ENCODE data around the gene ST8SIA5.

Gene ST8SIA5

DNA sequence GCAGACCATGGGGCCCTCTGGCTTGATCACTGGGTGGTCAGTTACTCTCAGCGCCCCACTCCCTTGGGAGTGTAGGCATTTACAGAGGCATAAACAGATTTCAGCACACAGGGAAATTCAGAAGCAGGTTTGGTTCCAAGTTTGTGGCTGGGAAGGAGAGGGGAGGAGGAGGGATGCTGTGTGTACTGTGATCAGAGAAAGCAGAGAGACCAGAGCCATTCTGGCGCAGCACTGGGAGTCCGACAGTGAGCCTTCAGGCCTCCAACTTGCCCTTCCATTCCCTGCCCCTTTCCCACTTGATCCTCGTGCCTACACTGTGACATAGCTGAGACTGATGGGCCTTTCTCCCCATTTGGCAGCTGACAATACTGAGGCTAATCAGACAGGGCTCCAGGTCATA, 52.0 kb downstream of the ST8SIA5 start:
- no peak for DNase-seq

DNA sequence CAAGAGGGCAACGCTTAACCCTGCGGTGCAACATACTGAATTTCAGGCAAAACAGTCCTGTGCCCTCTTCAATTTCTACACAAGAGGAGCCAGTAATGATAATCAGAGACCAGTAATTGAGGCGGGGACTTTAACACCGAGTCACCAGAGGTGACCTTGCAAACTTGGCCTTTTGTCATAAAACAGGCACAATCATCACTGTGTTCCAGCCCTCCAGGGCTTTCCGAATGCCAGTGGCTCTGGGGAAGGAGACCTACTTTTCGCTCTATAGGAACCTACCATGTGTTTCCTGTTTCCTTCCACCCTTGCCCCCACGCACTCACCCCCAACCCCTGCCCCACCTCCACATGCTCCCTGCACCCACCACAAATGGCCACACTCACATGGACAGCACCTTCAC, 52.7 kb downstream of the ST8SIA5 start:
- DNase-seq: no peak

DNA sequence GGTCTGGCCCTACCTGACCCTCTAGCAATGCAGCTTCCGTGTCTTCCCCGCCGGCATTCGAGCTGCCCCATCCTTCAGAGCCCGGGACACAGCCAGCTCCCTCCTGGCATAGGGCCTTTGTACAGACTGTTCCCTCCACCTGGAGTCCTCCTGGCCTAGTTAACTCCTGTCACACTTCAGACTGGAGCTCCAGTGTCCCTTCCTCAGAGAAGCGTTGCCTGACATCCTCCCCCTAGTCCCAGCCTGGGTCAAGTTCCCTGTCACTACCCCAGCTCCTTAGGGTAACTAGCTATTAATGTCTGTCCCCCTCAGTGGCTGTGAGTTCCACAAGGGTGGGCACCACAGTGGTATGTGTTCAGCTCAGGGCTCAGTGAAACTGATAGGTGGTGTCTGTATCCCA, 54.4 kb downstream of the ST8SIA5 start:
- no peak for DNase-seq

DNA sequence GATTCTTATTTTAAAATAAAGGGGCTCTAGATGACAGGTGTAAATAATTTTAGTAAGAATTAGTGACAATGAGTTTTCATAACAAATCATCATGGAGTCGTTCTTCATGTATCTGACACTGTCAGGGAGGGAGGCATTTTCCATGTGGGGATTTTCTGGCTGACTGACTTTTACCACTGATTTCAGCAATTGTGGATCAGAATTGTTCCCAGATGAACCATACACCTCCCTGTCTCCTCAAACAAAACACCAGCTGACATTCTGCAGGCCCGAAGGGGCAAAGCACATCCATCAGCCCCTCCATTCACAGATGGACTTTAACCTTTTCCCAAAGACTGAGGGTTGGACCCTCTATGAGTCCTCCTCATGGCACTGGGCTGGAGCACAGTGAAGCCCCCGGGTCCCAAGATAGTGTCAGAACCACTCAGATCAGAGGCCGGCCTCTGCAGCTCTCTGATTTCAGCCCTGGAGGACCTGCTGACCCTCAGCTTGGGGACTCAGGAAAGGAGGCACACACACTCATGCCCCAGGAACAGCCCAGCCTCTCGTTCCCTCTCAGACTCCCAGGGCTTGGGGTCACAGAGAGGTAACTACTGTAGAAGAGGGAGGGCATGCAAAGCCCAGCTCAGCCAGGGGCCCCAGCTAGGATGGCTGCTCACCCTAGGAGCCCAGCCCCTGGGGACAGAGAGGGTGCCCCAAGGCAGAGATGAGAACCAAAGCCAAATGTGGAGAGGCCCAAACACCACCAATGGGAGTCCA, 56.6 kb downstream of the ST8SIA5 start:
- no peak for DNase-seq

DNA sequence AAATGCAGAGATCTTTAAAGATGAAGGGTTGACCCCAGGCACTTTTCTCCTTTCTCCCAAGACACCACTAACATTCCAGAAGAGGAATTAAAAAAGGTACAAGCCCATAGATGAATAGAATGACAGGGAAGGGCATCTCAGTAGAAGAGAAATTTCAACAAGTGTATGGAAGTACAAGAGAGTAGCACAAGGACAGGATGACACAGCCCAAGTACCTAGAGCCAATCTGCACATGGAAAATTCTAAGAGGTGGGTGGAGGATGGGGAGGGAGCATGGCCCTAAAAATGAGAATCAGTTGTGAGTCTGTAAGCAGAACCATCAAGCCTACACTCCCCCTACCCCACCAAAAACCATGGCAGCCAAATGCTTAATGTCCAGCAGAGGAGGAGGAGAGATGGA, 60.2 kb downstream of the ST8SIA5 start:
- no peak for DNase-seq

DNA sequence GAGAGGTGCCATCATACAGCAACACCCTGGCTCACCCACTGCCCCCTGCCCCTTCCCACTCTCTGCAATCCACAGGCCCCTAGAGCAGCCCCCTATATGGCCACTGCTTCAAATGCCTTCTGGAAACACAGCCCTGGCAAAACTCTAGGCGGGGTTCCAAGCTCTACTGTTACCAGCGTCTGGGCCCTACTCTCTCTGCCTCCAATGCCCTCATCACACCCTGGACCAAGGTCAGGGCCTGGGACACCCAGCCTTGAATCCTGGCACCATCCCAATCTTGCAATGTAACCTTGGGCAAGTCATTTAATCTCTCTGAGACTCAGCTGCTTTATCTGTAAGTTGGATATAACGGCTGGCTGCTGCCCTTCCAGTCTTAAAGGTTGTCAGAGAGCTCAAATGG, 60.6 kb downstream of the ST8SIA5 start:
- DNase-seq: no peak

DNA sequence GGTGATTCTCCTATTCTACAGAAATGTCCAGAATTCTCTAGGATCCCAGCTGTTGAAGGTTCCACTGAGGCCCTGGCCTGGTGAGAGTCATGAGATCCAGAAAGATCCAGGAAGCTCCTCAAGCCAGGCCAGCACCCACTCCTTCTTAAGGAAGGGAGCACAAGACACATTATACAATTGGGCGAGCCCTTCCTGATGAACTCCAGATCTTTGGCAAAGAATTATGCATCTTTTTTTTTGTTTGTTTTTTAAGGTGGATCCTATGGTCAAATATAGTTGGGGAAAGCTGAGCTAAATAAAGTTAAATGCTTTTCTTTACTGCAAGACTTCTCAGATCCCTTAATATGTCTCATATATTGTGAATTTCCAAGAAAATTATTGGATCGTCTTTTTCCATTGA, 62.9 kb downstream of the ST8SIA5 start:
- no peak for DNase-seq

DNA sequence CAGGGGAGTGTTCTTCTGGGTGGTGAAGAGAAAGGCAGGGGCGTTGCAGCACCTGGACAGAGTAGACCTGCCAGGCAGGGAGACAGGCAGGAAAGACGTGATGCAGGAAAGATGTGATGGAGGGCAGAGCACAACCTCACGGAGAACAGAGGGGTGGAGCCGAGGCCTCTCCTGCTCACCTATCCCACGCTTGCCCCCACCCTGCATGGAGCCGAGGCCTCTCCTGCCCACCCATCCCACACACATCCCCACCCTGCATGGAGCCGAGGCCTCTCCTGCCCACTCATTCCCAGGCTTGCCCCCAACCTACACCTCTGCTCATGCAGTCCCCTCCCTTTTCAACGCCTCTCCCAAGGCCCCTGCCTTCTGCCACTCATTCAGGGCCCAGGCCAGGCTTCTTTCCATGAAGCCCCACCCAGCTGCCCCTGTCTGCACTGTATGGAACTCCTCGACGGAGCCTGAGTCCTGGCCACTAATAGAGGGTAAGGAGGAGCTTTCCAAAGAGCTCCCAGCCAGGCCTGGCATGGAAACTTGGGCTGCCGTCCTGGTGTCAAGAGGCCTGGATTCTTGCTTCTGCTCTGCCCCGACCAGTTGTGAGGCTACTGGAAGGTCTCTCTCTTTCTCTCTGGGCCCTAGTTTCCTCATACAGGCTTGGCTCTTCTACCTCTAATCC, 67.9 kb downstream of the ST8SIA5 start:
- no peak for DNase-seq

DNA sequence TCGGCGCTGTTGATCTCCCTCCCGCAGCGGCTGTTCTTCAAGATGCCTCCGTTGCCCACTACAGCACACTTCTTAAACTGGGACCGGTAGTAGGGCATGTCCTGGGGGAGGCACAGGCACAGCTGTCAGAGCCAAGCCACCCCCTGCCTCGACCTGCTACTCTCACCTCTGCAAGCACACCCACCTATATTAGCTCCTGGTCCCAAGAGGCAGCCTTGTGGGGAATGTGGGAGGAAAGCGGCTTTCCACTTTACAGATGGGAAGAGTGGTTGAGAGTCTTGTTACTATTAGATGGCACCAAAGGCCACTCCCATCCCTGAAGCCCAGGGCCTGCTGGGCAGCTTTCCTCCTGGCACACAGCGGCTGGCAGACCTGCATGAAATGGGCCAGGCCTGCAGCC, 70.7 kb downstream of the ST8SIA5 start:
- DNase-seq: no peak

DNA sequence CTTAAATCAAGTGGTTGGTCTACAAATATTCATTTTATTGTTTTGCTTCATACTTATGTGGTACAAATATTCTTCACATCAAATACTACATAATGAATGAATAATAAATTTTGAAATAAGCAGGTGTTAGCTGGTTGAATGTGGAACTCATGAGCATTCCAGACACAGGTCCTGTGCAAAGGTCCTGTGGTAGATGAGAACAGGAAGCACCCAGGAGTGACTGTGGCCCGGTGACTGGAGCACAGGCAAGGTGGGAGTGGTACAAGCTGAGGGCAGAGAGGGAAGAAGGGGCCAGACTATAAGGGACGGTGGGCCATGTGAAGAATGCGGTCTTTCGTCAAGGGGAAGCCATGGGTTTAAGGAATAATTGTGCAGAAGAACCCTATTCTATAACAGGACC, 73.6 kb downstream of the ST8SIA5 start:
- no peak for DNase-seq

DNA sequence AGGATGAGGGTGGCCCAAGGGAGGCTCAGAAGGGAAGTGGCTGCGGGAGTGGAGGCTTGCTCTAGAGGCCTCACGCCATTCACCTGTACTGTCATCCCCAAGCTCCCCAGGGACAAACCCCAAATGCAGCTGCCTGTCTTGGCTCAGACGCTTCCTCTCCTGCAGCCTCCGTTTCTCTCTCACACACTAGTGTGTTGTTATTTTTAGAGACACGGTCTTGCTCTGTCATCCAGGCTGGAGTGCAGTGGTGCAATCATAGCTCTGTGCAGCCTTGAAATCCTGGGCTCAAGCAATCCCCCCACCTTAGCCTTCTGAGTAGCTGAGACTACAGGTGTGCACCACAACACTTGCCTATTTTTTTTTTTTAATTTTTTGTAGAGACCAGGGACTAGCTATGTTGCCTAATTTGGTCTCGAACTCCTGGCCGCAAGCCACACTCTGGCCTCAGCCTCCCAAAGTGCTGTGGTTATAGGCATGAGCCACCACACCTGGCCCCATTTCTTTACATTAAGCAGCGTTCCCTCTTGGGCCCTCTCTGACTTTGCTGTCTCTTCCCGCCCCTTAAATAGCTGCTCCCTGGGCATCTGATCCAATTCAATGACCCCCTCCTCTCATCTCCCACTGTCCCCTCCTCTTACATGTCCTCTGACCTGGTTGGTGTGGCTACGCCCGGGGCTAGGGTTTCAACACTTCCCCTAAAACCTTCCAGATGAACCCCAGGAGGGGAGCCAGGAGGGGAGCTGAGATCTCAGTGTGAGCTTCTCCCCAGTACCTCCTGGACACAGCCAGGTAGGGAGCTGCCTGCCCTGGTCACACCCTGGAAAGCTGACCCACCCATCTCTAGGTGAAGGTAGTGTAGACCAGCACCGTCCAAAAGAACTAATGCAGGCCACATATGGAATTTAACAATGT, 75.8 kb downstream of the ST8SIA5 start:
- DNase-seq: no peak

DNA sequence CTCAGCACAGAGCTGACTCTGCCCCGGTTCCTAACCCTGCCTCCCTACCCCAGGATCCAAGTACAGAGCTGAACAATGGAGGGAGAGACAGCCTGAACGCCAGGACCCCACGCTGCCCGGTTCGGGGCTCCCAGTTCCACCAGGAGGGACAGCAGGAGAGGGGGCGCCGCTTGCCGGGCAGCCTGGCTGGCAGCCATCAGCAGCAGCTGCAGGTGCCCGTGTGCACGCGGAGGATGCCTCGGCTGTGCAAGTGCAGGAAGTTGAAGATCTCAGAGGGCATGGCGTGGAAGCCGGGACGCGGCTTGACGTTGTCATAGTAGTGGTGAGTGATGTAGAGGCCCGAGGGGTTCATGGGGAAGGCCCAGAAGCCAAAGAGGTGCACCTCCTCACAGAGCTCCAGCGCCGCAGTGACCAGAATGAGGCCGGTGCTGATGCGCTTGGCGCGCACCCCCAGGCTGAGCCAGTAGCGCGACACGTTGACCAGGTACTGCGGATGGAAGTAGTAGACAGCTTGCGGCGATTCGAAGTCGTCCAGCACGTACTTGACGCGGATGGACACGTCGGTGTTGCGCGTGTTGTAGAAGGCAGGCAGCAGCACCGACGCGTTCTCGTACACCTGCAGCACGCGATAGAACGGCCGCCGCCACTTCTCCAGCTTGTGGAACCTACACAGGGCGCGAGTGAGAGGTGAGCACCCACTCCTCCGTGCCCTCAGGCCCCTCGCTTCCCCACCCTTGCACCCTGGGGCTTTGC, 76.8 kb downstream of the ST8SIA5 start:
- DNase-seq: no peak

DNA sequence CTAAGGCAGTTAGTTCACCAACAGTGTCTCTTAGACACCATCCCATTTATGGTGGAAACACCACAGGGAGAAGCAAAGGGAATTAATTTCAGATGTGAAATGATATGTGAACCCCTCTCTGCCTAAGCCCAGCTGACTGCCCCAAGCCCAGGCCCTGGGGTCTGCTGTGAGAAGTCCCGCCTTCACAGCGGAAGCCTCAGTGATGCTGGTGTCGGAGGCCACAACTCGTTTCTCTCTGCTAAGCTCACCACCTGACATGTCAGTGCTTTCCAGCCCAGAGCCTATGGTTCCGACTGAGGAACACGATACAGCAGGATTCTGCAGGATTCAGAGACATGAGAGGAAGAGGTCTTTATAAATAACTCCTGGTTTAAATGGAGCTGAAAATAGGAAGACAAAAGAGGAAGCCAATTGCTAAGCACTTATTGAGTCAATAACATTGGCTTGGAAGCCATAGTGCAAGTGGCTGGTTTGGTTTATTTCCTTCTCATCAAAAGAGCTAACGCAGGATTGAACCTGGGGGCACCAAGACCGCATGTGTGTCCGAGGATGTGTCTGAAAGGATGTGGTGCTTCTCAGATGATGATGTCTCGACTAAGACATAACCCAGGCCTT, 78.0 kb downstream of the ST8SIA5 start:
- DNase-seq: no peak

DNA sequence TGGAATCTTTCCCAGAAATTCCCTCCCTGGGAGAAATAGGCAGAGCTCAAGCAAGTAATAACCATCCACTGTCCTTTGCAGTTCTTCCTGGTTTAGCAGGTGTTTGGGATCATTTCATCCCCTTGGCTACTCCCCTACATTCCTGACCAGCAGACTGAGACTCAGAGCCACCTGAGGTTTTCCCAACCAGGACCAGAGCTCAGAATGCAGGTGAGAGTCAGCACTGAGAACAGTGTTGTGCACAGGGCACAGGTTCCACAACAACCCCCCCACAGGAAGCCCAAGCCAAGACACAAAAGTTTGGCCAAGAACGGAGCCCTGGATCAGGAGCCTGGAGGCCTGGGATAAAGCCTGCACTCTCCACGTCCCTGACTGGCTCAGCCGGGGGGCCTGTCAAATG, 78.8 kb downstream of the ST8SIA5 start:
- no peak for DNase-seq

DNA sequence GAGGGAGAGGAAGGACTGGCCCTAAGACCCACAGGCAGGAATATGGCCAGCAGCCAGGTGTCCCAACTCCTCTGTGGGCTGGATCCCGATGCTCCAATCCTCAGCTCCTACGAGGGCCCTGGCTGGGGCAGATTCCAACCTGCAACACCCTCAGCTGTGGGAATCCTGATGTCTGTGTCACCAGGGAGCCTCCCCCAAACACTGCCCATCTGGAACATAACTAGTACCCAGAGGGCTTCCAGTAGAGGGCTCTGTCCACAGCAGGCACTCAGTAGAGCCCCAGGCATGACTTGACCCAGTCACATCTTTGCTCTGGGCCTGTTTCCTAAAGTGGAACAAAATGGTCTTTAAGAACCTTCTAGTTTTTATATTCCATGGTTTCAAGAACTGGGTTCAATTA, 79.2 kb downstream of the ST8SIA5 start:
- DNase-seq: no peak

DNA sequence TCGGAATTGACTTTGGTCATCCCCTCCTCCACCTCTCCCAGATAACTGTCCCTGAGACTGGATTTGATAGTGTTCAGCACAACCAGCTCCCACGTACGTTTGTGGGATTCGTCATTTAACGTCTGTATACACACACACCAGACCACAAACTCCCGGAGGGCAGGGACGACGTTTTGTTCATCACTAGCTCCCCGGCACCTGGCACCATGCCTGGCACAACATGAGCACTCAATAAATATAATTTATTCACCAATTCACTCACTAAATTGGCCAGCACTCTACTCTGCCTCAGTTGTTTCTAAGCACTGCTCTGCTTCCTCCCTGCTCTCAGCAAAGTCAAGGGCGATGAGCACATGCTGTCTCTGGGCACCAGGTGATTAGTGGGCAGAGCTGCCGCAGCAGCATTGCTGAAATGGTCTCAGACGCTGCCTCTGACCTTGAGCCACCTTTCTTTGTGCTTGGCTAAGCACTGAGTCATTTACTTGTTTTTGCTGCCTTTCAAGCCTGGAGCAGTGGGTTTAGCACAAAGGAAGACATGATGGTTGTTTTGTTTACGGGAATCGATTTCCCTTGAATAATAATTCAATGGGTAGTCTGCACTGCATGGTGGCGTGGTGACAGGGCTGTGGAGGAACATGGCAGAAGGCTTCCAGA, 80.5 kb downstream of the ST8SIA5 start:
- no peak for DNase-seq

DNA sequence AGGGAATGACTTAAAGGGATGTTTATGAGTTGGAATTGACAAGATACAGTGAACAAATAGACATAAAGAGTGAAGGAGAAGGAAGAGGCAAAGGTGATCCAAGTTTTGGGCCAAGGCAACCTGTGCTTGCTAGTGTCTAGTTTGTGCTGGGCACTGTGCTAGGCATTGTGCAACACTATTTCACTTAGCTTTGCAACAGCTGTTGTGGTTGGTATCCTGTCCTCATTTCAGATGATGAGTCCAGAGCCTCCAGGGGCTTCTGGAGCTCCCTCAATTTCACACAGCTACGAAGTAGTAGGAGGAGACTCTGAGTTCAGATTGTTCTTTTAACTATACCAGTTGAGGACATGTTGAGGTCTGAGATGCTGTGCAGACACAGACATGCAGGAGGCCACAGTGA, 81.7 kb downstream of the ST8SIA5 start:
- no peak for DNase-seq

DNA sequence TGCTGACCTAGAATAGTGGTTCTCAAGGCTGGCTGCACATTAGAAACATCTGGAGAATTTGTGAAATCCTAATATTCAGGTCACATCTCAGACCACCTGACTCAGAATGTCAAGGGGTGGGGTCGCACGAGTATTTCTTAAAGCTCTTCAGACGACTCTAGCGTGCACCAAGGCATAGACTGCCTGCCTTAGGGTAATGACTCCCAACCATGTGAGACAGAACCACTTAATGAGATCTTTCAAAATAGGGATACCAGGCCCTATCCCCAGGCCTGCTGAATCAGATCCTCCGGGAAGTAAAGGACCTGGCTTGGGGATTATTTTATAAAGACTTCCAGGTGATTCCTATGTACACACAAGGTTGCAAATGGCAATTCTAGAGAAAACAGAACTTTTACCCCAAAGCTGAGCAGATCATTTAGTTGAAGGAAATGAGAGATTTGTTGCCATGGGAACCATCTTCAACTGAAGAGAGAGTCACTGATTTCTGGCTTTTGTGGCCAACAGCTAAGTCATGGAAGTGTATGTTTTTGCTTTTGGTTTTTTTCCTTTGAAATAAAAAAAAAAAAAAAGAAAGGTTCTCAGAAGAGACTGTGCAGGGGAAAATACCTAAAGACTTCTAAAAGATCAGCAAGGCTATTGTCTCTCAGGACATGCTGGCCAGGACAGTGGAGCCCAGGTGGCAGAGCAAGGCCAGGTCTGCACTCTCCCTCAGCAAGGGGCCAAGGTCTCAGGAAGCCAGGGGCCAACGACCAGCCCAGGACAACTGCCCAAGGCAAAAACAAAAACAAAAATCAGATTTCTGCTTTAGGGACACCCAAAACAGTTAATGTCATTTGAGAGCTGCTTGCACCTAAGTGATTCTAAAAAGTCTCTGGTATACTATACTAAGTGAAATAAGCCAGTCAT, 84.5 kb downstream of the ST8SIA5 start:
- DNase-seq: no peak

DNA sequence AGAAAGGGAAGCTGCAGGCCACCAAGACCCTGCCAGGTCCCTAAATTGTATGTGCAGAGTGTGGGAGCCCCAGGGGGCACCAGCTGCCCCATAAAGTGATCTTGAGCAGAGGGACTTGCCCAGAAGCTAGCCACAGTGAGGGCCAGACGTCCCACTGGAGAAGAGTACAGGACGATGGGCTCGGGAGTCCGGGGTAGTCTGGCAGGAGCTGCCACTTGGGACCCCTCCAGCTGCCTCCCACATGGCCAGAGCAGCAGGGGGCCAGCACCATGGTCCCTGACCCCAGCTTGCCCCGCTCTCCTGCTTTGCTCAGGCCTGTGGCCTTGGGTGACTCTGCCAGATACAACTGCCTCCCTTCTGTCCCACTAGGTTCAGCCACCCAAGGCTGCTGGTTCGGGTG, 88.2 kb downstream of the ST8SIA5 start:
- no peak for DNase-seq

DNA sequence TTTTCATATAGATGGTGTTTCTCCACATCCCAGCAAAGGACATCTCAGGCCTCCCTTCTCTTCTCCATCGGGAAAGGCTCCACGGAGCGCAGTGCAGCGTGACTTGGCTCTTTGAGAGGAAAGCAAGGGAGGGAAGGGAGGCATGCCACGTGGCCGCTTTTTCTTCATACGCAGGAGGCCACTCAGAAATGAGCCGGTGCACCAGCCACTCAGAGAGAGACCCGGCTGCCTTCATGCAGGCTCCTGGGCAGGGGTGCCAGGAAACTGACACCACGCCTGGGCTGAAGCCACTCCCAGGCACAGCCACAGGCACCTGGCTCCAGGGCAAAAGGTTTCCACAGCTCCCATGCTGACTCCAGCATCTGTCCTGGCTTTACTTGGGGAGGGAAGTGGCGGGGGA, 88.7 kb downstream of the ST8SIA5 start:
- no peak for DNase-seq

DNA sequence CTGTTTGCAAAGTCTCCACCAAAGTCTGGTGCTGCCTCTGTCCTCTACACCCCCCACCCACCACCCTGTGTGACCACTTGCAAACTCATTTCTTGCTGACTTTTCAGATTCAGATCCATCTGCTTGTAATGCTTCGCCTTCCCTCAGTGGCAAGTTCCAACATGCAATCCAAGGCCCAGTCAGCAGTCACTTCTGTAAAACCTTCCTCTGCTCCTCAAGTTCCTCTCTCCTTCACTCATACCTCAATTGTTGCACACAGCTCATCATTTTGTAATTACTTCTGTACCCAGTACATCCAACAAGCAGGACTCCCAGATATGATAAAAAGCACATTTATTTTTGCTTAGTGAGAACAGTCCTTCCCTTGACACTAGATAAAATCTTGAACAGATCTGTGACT, 93.3 kb downstream of the ST8SIA5 start:
- no peak for DNase-seq

Data from stimulated activated naive CD4-positive, alpha-beta T cell treated with Interleukin-2 at 50 U/mL for 16 hours (primary cell).